Adipose tissue (tissue), 3 donors: ENCODE measurements around the gene BLACAT1. TPM values are rescaled to one million over a fixed set of nuclear protein-coding genes. Genes with fewer than 3 reads are reported as not detected.

Experiments
- H3K27ac ChIP-seq: one replicate; pipeline ENCODE4 v1.5.1; 2013; ENCODE audit warnings: low read depth, low read length
- WGBS, 3 donors: extraction: QIAGEN DNeasy Blood & Tissue Kit; methylation state at CpG; one replicate each; pipeline ENCODE4 v1.1.7; 2013; 5-methylcytosine and 5-hydroxymethylcytosine counted together
- polyA plus RNA-seq, 3 donors: library from polyadenylated mRNA; stranded (reverse); fragments of 200-250 nt; gene quantifications; one replicate each; pipeline ENCODE4 v1.2.3, GENCODE V29; 2013
- donor health status: healthy with polysubstance abuse.
- donor health status: Bipolar disorder and iron deficiency.
- donor health status: healthy.

BLACAT1 gene
- polyA plus RNA-seq, 3 donors = 0.06 TPM; not detected in 2

DNA sequence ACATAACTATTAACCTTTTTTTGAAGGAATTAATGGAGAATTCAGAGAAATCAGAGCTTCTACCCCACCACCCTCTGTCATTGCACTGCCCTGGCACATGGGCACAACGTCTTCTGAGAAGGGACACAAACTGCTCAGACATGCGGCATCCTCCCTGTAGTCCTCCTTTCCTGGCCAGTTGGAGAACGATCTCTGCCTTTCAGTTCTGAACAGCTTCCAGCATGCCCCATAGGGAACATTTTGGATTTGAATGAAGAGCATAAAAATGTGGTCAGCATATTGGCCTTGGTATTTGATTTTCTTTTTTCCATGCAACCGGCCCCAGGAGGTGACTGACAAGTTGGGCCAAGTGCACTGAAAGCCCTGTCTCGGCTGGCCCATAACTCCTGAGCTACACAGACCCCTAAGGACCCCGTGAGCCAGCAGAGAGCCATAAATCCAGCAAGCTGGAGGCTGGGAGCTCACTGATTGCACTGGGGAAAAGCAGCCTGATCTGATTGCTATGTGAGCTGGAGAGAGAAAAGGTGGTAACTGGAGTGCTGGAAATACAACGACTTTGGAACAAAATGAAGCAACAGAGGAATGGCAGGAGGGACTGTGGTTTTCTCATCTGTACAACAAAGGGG is 10.9 kb upstream of the BLACAT1 start:
- no peak overlapping the region for H3K27ac ChIP-seq
- 42 to 48% (median 42%) methylated on average over 7 of the region's 7 CpGs for WGBS, 3 donors

DNA sequence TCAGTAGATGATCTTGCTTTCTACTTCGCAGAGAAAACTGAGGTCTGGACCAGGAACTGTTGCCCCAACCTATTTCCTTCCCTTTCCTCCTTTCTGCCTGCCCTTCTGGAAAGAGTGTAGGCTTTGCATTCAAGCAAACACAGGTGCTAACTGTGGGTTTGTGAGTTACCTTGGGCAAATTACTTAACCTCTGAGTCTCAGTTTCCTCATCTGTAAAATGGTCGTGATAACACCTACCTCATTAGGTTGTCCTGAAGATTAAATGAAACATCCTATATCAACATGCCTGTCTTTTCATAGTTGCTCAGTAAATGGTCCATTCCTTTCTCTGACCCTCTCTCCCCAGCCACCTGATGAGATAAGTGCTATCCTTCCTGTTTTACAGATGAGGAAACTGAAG is 9.5 kb upstream of the BLACAT1 start:
- H3K27ac ChIP-seq = no peak overlapping the region
- 30 to 75% (median 74%) methylated on average over 2 of the region's 2 CpGs for WGBS, 3 donors

DNA sequence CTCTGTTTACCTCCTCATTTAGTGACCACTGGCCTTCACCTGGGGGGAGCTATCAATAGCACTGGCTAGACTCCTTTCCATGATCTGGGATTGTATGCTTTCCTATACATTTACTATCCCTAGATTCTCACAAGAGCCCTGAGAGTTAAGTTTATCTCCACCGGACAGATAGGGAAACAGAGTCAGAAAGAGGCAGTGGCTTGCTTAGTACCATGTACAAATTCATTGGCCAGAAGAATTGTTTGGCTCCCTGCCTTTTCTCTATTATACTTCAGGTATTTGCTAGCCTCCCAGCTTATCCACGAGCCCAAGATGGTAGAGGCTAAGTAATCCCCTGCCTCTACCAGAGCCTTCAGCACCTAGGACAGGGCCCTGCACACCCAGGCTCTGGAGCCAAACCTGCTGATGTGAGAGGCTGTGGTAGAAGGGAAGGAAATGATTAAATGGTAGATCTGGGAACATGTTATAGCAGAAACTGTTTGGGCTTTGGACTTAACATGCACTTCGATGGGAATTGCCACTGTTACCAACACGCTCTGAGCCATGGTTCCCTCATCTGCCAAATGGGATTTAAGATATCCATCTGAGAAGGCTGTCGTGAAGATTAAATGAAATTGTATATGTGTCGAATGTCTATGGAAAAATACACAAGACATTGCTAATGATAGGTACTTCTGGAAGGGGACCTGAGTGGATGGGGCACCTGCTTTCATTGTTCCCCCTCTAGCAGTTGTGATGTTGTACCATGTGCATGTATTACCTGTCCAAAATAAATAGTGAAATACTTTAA is 3.1 kb upstream of the BLACAT1 start:
- WGBS, 3 donors = 47 to 55% (median 52%) methylated on average over 6 of the region's 6 CpGs
- H3K27ac ChIP-seq = no peak overlapping the region

DNA sequence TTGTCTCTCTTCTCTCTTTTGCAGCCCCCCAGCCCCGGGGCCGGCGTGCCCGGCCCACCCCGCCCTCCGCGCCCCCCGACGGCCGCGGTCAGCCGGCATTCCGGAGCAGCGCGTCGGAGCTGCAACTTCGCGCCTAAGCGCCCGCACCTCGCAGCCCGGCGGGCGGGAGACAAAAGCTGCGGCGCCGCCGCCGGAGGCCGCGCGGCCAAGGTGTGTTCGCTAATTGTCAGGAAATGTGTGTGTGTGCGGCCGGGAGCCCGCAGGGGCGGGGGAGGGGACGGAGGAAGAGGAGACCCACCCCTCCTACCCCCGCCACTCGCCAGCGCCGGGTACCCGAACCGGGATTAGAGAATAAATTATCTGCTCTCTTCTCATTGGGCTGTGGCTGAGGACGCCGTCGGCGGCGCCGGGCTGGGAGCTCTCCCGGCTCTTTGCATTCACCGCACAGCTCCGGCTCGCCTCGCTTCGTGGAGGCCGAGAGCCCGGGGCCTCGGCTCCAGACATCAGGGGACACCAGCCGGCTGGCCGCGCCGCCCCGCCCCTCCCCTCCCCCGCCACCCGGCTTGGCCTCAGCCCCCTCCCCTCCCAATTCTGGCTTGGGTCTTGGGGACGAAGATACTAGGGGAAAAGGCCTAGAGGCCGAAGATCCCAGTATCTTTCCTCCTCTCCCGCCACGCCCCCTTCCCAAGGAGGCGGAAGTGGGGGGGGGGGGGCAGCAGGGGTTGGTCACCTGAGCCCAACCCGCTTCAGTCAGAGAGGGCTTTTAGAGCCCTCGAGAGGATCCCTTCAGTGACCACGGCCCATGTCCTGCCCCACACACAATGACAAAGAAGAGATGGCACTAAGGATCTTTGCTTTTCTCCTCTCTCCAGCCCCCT is 1.3 kb upstream of the BLACAT1 start:
- WGBS, 3 donors = 2 to 3% (median 2%) methylated on average over 44 to 73 of the region's 74 CpGs
- no peak overlapping the region for H3K27ac ChIP-seq

DNA sequence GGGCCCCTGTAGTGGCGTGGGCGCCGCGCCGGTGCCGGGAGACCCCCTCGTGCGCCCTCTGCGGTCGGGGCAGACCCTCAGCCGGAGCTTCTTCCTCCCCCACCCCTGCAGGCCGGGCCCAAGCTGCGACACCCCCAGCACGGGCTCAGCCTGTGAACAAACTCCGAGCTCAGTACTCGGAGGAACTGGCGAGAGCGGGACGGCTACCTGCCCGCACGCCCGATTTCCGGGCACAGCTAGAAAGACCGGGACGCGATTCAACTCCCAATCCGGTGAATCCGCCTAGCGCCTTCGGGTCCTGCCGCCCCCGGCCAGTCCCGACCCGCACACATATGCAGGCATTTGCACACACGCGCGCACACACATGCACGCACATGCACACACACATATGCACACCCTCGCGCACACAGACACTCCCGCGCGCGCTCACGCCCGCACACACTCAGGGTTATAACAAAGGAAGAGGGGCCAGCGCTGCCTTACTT is 580 bp upstream of the BLACAT1 start:
- no peak overlapping the region for H3K27ac ChIP-seq
- WGBS, 3 donors = 1 to 2% (median 1%) methylated on average over 40 to 47 of the region's 47 CpGs

DNA sequence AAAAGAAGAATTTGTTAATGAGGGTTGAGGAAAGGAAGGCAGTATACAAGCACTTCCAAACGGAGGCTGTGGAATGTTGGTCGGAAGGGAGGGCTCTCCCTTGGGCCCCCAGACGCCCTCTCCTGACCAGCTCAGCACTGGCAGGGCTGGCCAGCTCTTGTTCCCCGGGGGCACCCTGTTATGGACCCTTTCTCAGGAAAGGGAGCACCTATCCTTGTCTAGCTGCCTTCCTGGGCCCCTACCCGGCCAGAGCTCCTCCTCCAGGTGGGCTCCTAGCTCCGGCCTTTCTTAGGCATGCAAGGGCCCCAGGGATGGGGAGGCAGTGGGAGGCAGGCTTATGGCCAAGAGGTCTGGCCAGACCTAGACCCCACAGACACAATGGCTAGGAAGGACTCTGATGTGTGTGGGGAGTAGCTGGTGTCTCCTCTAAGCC is 926 bp downstream of the BLACAT1 start:
- WGBS, 3 donors = 23 to 38% (median 25%) methylated on average over 6 of the region's 6 CpGs
- no peak overlapping the region for H3K27ac ChIP-seq

DNA sequence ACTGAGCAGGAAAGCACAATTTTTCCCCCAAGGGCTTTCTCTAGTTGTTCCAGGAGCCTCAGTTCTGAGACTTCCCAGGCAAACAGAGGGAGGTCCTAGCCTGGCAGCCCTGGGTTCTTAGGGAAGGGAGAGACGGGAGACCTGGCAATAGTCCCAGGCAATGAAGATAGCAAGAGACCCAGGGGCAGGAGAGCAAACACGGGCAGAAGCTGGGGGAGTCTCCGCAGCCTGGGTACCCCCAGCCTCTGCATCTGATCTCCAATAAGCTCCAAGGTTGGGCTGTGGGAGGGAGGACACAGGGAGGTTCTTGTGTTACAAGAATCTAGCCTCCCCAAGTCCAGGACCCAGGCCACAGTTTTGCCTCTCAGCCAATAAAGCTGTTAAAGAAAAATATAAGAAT is 2.4 kb downstream of the BLACAT1 start:
- WGBS, 3 donors = 25 to 54% (median 46%) methylated on average over 3 of the region's 3 CpGs

DNA sequence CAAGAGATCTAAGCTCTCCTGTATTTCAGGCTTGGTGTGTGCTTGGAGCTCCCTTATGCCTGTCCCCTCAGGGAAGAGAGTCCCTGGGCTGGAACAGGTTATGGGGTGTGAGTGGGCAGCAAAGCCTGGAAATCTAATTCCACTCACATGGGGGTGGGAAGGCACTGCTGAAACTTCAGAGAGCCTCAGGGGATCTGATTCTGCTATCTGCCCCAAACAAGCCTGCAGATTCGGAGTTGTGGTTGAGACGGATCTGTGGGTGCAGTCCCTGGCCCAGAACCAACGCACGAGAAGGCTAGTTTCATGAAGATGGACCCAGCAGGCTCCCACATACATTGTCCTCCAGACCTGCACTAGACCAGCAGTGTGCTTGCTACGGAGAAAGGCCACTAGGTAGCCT is 2.9 kb downstream of the BLACAT1 start:
- 74 to 86% (median 75%) methylated on average over 5 of the region's 5 CpGs for WGBS, 3 donors
- no peak overlapping the region for H3K27ac ChIP-seq

More for the DNA sequence above, 2.4 kb downstream of the BLACAT1 start:
- no peak overlapping the region for H3K27ac ChIP-seq

DNA sequence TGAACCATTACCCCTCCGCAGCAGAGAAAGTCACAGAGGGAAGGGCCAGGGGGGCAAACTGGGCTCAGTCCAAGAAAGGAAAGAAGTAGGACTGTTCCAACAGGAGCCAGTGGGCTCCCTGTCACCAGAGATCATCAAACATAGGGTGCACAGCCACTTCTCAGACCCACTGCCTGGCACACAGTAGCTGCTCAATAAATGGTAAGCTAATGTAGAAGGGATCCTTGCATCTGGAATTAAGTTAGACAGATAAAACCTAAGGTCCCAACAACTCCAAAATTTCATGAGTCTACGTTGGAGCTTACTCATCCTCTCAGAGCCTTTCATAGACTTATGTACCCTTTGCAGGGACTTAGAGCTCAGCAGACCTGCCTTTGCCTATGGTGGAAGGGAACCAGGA is 3.5 kb downstream of the BLACAT1 start:
- H3K27ac ChIP-seq = no peak overlapping the region
- WGBS, 3 donors = 68 to 77% (median 72%) methylated on average over 2 of the region's 2 CpGs

DNA sequence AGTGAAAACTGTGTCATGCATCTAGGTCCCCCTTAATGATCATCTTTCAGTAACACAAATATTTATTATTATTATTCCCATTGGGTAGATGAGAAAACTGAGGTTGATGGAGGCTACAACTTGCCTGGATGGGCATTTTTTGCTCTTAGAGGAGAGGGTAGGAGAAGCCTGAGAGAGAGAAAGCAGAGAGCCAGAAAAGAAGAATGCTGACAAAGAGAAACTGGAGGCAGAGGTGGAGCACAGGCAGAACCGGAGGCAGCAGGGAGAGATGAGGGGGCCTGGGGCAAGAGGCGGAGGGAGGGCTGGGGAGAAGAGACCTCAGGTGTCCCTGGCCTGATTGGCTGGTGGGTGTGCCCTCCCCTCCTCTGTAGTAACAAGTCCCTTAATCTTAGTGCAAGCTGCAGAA is 4.1 kb downstream of the BLACAT1 start:
- H3K27ac ChIP-seq = no peak overlapping the region
- 65 to 87% (median 66%) methylated on average over 2 of the region's 2 CpGs for WGBS, 3 donors

DNA sequence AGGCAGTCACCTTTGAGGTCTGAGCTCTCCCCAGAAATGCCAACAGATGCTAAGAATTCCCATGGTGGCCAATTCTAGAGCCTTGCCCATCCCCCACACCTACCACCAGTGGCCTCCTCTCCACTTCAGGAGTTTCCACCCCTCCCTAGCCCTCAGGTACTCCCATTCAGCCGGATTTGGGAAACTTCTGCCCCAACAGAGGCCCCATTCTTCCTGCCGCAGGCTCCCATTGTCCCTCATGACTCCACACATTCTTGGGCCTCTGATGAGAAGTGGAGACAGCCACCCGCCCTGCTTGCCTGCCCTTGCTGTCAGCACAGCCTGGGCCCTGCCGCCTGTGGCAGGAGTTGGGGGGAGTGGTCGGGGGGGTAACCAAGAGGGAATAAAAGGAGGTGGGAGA is 4.6 kb downstream of the BLACAT1 start:
- 54 to 70% (median 67%) methylated on average over 5 of the region's 5 CpGs for WGBS, 3 donors
- no peak overlapping the region for H3K27ac ChIP-seq

DNA sequence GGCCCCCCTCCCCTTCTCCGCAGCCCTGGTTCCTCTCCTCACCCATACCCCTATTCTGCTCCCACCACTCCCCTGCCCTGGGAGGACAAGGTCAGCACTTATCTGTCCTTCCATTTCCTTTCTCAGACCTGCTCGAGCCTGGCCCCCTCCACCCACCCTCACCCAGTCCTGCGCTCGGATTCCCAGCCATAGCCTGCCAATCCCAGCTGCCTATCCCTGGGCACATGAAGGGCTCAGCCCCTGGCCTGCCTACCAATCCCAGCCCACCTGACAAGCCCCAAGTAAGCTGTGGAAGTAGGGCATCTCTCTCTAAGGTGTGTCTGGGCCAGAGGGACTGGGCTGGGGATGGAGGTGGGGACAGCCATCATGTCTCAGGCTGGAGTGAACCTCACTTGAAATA is 5.4 kb downstream of the BLACAT1 start:
- no peak overlapping the region for H3K27ac ChIP-seq
- WGBS, 3 donors = 57 to 71% (median 59%) methylated on average over 4 of the region's 4 CpGs

DNA sequence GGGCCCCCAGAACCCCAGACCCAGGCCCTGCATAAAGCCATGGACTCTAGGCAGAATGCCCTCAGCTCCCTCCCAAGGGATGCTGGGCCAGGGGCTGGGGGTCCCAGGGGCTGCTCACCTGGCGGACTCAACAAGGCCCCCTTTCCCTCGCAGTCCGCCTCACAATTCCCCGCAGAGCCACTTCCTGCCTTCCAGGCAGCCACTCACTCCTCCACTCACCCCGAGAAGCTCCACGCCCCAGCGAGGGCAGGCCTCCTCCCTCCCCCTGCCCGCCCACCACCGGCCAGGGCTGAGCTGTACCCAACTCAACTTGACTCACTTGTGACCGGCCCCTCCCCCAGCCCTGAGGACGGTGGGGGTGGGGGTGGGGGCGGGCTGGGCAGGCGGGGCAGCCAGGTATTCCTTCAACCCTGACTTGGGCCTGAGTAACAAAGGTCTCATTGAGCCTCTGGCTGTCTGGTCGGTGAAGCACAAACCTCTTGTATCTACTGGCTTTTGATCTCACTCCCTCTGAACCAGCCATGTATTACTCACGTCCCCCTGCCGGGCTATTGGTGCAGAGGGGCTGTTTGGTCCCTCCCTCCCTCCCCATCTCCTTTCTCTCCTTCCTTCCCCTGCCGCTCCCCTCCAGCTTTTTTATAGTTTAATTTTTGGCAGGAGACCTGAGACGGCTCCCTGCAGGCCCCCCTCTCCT is 5.9 kb downstream of the BLACAT1 start:
- 33 to 39% (median 38%) methylated on average over 18 of the region's 18 CpGs for WGBS, 3 donors
- no peak overlapping the region for H3K27ac ChIP-seq

DNA sequence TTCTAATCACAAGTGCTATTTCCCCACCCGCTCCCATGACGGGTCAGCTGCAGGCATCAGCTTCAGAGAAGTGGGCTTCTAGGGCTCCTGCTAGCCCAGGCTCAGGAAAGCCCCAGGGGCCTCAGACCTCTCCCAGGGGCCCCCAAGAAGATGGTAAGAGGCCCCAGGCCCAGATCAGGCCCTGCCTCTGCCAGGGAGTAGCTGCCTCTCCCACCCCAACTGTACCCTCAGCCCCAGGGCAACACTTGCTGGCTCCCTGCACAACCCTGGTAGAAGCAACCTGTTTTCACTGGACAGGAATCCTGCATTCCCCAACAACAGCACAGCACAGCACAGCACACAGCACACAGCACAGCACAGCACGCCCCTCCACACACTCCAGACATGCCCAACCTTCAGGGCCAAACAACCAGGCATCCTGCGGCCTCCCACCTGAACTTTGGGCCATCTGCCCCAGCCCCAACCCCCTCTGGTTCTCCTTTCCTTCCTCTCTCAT is 6.5 kb downstream of the BLACAT1 start:
- H3K27ac ChIP-seq = no peak overlapping the region
- WGBS, 3 donors = 82 to 88% (median 87%) methylated on average over 4 of the region's 4 CpGs

DNA sequence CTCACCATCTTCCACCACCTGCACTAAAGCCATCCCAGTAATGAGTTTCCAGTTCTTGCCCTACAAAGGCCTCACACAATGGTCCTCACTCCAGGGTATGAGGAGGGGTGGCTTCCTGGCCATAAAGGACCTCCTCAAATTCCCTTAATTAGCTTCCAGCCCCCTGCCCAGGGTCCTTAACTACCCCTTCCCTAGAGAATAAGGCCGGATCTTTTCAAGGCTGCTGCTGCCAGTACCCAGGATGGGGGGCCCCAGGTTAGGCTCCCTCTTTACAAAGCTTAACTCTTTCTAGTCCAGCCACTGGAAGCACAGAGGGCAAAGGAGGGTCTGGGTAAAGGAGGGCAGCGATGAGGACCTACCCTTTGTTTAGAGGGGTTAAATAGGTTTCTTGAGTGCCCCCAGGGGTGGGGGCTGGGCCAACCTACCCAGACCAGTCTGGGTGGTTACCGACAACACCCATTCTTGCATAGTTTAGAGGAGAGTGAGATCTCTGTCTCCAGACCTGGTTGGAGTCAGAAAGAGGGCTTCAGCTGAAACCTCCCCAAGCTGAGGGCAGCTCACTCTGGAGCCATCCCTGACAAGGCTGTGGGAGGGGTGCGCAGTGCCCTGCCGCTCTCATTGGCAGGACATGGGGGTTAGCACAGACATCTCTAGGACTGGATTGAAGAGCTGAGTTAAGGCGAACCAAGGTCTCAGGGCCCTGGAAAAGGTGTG is 7.1 kb downstream of the BLACAT1 start:
- WGBS, 3 donors = 78 to 89% (median 86%) methylated on average over 6 of the region's 6 CpGs

DNA sequence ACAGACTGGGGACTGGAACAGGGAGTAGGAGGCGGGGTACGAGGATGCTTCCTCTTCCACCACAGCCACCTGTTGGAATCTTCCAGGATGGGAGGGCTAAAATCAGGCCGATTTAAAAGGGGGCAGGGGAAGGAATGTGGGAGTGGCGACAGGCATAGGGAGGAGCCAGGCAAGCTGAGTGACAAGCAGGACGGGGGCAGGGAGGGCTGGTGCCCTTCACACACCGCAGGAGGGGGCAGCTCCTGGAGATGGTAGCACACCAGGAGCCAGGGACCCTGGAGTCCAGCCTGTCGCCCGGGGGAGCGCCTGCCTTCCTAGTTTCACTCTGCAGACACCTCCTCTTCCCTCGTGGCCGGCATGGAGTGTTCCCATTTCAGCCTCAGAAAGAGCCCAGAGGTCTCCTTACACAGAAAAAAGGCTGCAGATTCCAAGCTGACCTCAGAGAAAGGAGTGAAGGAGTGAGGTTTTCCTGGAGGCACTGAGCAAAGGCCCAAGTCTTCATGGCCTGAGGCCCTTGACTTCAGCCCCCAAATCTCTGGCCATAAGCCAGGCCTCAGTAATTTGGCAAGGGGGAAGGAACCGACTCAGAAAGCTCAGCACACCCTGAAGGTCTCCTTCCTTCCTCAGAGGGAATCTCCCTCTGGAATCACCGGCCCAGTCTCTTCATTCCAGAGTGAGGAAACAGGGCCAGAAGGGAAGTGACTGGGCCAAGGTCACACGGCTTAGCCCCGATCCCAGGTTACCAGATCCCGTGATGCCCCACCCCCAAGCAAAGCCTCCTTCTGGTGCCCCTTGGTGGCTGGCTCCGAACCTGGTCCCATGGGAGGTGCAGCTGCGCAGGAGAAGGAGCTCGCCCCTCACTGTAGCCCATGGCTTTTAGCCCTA is 8.1 kb downstream of the BLACAT1 start:
- H3K27ac ChIP-seq = no peak overlapping the region

More for the DNA sequence above, 7.1 kb downstream of the BLACAT1 start:
- no peak overlapping the region for H3K27ac ChIP-seq

DNA sequence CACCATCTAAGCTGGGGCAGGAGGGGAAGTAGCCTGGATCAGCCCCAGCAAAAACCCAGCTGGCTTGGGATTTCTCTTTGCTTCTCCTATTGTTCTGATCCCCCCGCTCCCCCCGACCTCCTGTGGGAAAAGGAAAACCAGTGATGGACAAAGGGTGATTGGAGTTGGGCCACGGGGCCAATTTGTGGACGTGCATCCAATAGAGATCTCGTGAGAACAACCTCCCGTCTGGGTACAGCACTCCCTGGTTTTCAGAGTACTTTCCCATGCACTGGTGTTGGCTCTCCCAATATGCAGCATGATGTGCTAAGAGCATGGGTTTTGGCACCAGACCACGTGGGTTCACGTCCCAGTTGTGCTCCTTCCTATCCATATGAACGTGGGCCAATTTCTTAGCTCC is 9.0 kb downstream of the BLACAT1 start:
- 50 to 55% (median 51%) methylated on average over 9 of the region's 9 CpGs for WGBS, 3 donors
- no peak overlapping the region for H3K27ac ChIP-seq

More for the DNA sequence above, 8.1 kb downstream of the BLACAT1 start:
- WGBS, 3 donors = 44 to 53% (median 50%) methylated on average over 19 of the region's 19 CpGs
